Effector memory CD4-positive, alpha-beta T cell (primary cell): ENCODE measurements around the gene ZNF326.
"Not testable (repeated sequence)": the region's sequence is repeated elsewhere in the genome, so short reads cannot be mapped to it uniquely, and the experiment has no call there.

Experiments used
- DNase-seq, 3 donors: peaks; one replicate each; pipeline ENCODE4 v3.0.0-alpha.2; 2020
- H3K27ac ChIP-seq: 2 replicates; pipeline ENCODE4 v1.7.0; 2013; ENCODE audit warnings: mild to moderate bottlenecking, low read length, moderate library complexity; ENCODE audit not compliant: insufficient read depth, poor library complexity, severe bottlenecking
- H3K27me3 ChIP-seq: replicated peaks from 2 replicates; pipeline ENCODE4 v1.7.0; 2013; ENCODE audit warnings: mild to moderate bottlenecking, low read length; ENCODE audit not compliant: insufficient read depth, control insufficient read depth, poor library complexity, severe bottlenecking
- H3K36me3 ChIP-seq: 2 replicates; pipeline ENCODE4 v1.7.0; 2013; ENCODE audit warnings: mild to moderate bottlenecking, low read length, moderate library complexity; ENCODE audit not compliant: control insufficient read depth, insufficient read depth
- H3K4me1 ChIP-seq: 2 replicates; pipeline ENCODE4 v1.7.0; 2013; ENCODE audit warnings: low read length, mild to moderate bottlenecking; ENCODE audit not compliant: control insufficient read depth, insufficient read depth, poor library complexity, severe bottlenecking
- H3K4me3 ChIP-seq: 2 replicates; pipeline ENCODE4 v1.7.0; 2013; ENCODE audit warnings: low read length, low read depth, mild to moderate bottlenecking; ENCODE audit not compliant: insufficient read depth, poor library complexity, severe bottlenecking
- H3K9me3 ChIP-seq: 2 replicates; pipeline ENCODE4 v1.7.0; 2013; ENCODE audit warnings: mild to moderate bottlenecking, low read length, moderate library complexity; ENCODE audit not compliant: control insufficient read depth

Gene ZNF326

GRCh38 chr1:89995598-89996449, 914 bp downstream of the ZNF326 start:
- peak overlapping the region; percentile 94 for H3K4me3 ChIP-seq
- DNase-seq, result no peak
- no peaks in the 10 kb centered on the region for H3K36me3 ChIP-seq
- H3K4me1 ChIP-seq, result peaks cover 8% of the 10 kb centered on the region
- H3K27me3 ChIP-seq, result no peaks in the 10 kb centered on the region
- peak overlapping the region; percentile 77 for H3K27ac ChIP-seq
- no peaks in the 10 kb centered on the region for H3K9me3 ChIP-seq

- Histone ChIP-seq H3K9me3 (no peaks in the 10 kb centered on the region), H3K36me3 (no peaks in the 10 kb centered on the region), H3K27ac (no peak overlapping the region), H3K4me1 (peaks cover 8% of the 10 kb centered on the region), H3K27me3 (no peaks in the 10 kb centered on the region), H3K4me3 (no peak overlapping the region)
- DNase-seq, result no peak
Measured at GRCh38 chr1:89996450-89997110, 1.7 kb downstream of the ZNF326 start.

- H3K27me3 ChIP-seq, H3K36me3 ChIP-seq, DNase-seq, H3K9me3 ChIP-seq, H3K4me3 ChIP-seq, H3K4me1 ChIP-seq, H3K27ac ChIP-seq: not testable (repeated sequence)
Measured at GRCh38 chr1:89997152-89997551, 2.2 kb downstream of the ZNF326 start.

GRCh38 chr1:89998306-89998705, 3.4 kb downstream of the ZNF326 start:
- no peaks in the 10 kb centered on the region for H3K9me3 ChIP-seq
- no peaks in the 10 kb centered on the region for H3K36me3 ChIP-seq
- no peak overlapping the region for H3K4me3 ChIP-seq
- peaks cover 8% of the 10 kb centered on the region for H3K4me1 ChIP-seq
- no peak for DNase-seq
- no peaks in the 10 kb centered on the region for H3K27me3 ChIP-seq
- H3K27ac ChIP-seq, result no peak overlapping the region

DNA sequence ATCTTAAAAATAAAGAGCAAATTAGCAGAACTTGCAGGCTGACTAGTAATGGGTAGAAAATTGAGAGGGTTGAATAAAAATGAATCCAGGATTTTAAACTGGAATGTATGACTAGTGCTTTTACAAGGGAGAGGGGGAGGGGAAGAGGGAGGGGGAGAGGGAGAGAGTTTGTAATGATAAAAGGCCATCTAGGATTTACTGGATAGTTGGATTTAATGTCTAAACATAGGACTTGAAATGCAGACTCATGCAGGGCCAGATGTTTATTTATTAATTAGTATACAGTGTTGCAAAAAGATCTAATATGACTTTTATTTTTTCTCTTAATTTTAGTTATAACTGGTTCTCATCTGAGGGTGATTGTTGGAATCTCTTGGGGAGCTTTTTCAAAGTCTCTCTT, 4.3 kb downstream of the ZNF326 start:
- Histone ChIP-seq H3K4me1 (peaks cover 8% of the 10 kb centered on the region), H3K27me3 (no peaks in the 10 kb centered on the region), H3K27ac (no peak overlapping the region), H3K36me3 (no peaks in the 10 kb centered on the region), H3K4me3 (no peak overlapping the region), H3K9me3 (no peaks in the 10 kb centered on the region)
- no peak for DNase-seq

GRCh38 chr1:89999628-90000027, 4.7 kb downstream of the ZNF326 start:
- Histone ChIP-seq H3K4me3 (no peak overlapping the region), H3K9me3 (no peaks in the 10 kb centered on the region), H3K27ac (no peak overlapping the region), H3K4me1 (peaks cover 8% of the 10 kb centered on the region), H3K36me3 (no peaks in the 10 kb centered on the region), H3K27me3 (no peaks in the 10 kb centered on the region)
- no peak for DNase-seq

DNA sequence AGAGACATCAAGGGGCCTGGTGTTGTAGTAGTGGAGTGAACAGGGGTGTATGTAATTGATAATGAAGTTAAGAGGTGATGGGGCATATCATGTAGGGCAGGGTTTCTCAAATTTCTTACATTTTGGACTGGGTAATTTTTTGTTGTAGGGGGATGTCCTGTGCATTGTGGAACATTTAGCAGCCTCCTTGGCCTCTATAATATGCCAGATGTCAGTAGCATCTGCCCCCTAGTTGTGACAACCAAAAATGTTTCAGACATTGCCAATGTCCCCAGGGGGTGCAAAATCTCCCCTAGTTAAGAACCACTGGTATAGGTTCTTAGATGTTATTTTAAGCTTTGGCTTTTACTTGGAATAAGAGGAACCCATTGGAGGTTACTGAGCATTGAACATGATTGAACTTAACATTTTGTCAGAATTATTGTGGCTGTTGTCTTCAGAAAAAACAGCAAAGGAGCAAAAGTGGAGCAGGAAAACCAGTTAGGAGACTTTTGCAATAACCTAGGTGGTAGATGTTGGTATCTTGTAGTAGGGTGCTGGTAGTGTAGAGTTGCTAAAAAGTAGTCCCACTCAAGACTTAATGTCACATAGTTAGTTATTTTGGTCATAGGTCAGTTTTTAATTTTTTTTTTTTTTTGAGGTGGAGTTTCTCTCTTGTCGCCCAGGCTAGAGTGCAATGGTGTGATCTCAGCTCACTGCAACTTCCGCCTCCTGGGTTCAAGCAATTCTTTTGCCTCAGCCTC, 6.2 kb downstream of the ZNF326 start:
- Histone ChIP-seq H3K36me3 (peaks cover 6% of the 10 kb centered on the region), H3K4me1 (peaks cover 8% of the 10 kb centered on the region), H3K27me3 (no peaks in the 10 kb centered on the region), H3K27ac (no peak overlapping the region), H3K9me3 (no peaks in the 10 kb centered on the region), H3K4me3 (no peak overlapping the region)
- DNase-seq, result no peak

GRCh38 chr1:90007979-90008404, 13.1 kb downstream of the ZNF326 start:
- Histone ChIP-seq H3K27me3 (no peaks in the 10 kb centered on the region), H3K36me3 (peaks cover 36% of the 10 kb centered on the region), H3K4me3 (no peak overlapping the region), H3K9me3 (no peaks in the 10 kb centered on the region), H3K4me1 (no peaks in the 10 kb centered on the region), H3K27ac (no peak overlapping the region)
- DNase-seq, result no peak

DNA sequence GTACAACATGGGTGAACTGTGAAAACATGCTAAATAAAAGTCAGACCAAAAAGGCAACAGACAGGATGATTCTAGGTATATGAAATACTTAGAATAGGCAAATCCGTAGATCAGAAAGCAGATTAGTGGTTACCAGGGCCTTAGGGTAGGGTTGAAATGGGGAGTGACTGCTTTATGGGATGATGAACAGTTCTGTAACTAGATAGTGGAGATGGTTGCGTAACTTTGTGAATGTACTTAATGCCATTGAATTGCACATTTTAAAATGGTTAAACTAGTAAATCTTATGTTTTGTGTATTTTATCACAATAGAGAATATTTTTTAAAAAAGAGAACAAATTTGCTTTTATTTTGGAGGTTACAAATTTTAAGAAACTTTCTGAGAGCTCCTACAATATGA, 17.4 kb downstream of the ZNF326 start:
- Histone ChIP-seq H3K27me3 (no peaks in the 10 kb centered on the region), H3K27ac (no peak overlapping the region), H3K9me3 (no peaks in the 10 kb centered on the region), H3K36me3 (peaks cover 42% of the 10 kb centered on the region), H3K4me1 (no peaks in the 10 kb centered on the region), H3K4me3 (no peak overlapping the region)
- DNase-seq, result no peak

GRCh38 chr1:90023691-90024090, 28.8 kb downstream of the ZNF326 start:
- Histone ChIP-seq H3K27ac (no peak overlapping the region), H3K9me3 (no peaks in the 10 kb centered on the region), H3K36me3 (peaks cover 63% of the 10 kb centered on the region), H3K27me3 (no peaks in the 10 kb centered on the region), H3K4me1 (no peaks in the 10 kb centered on the region), H3K4me3 (no peak overlapping the region)
- DNase-seq, result no peak
